Neural progenitor cell (in vitro differentiated cells): ENCODE results near the gene CCDC158. TPM values are rescaled to one million over a fixed set of nuclear protein-coding genes. Genes with fewer than 3 reads are reported as not detected.

Experiments
- DNase-seq: peaks from one replicate; pipeline ENCODE4 v3.0.0-alpha.2; 2016; ENCODE audit warnings: low spot score
- H2AFZ ChIP-seq: fragments of 200-600 bp; sonication (generic); replicated peaks from 2 replicates; pipeline ENCODE4 v1.6.1; 2016; ENCODE audit warnings: antibody characterized with exemption
- H3F3A ChIP-seq: fragments of 200-600 bp; sonication (generic); 2 replicates; pipeline ENCODE4 v1.6.1; 2016; ENCODE audit warnings: antibody characterized with exemption, low read depth
- H3K27ac ChIP-seq: fragments of 200-600 bp; sonication (generic); 2 replicates; pipeline ENCODE4 v1.5.1; 2016; ENCODE audit warnings: mild to moderate bottlenecking
- H3K27me3 ChIP-seq: fragments of 200-600 bp; sonication (generic); 2 replicates; pipeline ENCODE4 v1.6.1; 2016; ENCODE audit warnings: mild to moderate bottlenecking, moderate library complexity
- H3K36me3 ChIP-seq: fragments of 200-600 bp; sonication (generic); 2 replicates; pipeline ENCODE4 v1.5.1; 2016
- H3K4me1 ChIP-seq: fragments of 200-600 bp; sonication (generic); 2 replicates; pipeline ENCODE4 v1.6.1; 2016; ENCODE audit warnings: mixed run types
- H3K4me2 ChIP-seq: fragments of 200-600 bp; sonication (generic); 2 replicates; pipeline ENCODE4 v1.6.1; 2016
- H3K4me3 ChIP-seq: fragments of 200-600 bp; sonication (generic); 2 replicates; pipeline ENCODE4 v1.5.1; 2016
- H3K79me2 ChIP-seq: fragments of 200-600 bp; sonication (generic); 2 replicates; pipeline ENCODE4 v1.6.1; 2016; ENCODE audit warnings: low read depth
- H3K9ac ChIP-seq: fragments of 200-600 bp; sonication (generic); 2 replicates; pipeline ENCODE4 v1.6.1; 2016
- H3K9me3 ChIP-seq: fragments of 200-600 bp; sonication (generic); 2 replicates; pipeline ENCODE4 v1.5.1; 2016; ENCODE audit warnings: low read depth
- H4K20me1 ChIP-seq: fragments of 200-600 bp; sonication (generic); 2 replicates; pipeline ENCODE4 v1.6.1; 2016; ENCODE audit warnings: low read depth
- H3K27ac Mint-ChIP-seq: 3 replicates; pipeline ENCODE4 v1.8.0; 2021; ENCODE audit warnings: mixed read lengths
- H3K27me3 Mint-ChIP-seq: 2 replicates; pipeline ENCODE4 v1.8.0; 2022; ENCODE audit warnings: low read depth, mild to moderate bottlenecking, inconsistent platforms, moderate library complexity, mixed read lengths; ENCODE audit not compliant: insufficient read depth
- H3K36me3 Mint-ChIP-seq: 3 replicates; pipeline ENCODE4 v1.8.0; 2021; ENCODE audit warnings: mixed read lengths
- H3K4me1 Mint-ChIP-seq: 3 replicates; pipeline ENCODE4 v1.8.0; 2021; ENCODE audit warnings: mixed read lengths
- H3K4me3 Mint-ChIP-seq: 3 replicates; pipeline ENCODE4 v1.8.0; 2021; ENCODE audit warnings: mild to moderate bottlenecking, moderate library complexity, mixed read lengths
- H3K9me3 Mint-ChIP-seq: 3 replicates; pipeline ENCODE4 v1.8.0; 2020; ENCODE audit warnings: mixed read lengths
- CTCF ChIP-seq: fragments of 200-600 bp; sonication (generic); IDR thresholded peaks from 2 replicates; pipeline ENCODE4 v1.5.1; 2017; ENCODE audit warnings: antibody characterized with exemption, mild to moderate bottlenecking
- EZH2 ChIP-seq: fragments of 200-600 bp; sonication (generic); IDR thresholded peaks from 2 replicates; pipeline ENCODE4 v1.6.1; 2017; ENCODE audit warnings: antibody characterized with exemption, mild to moderate bottlenecking, moderate library complexity
- EZH2phosphoT487 ChIP-seq: fragments of 200-600 bp; sonication (generic); IDR thresholded peaks from 2 replicates; pipeline ENCODE4 v1.6.1; 2017; ENCODE audit warnings: antibody characterized with exemption
- total RNA-seq: library from RNA; depleted of rRNA; stranded (reverse); fragments of >200 nt; gene quantifications from 2 replicates; pipeline ENCODE4 v1.2.3, GENCODE V29; 2015; ENCODE audit warnings: low replicate concordance

Gene CCDC158
- total RNA-seq, 1 donor from 2014 or later = not detected

GRCh38 chr4:76385974-76386373 is 35.0 kb downstream of the CCDC158 start:
- Histone ChIP-seq H3K27ac (no peak overlapping the region), H3K27me3 (no peaks in the 10 kb centered on the region), H3K9me3 (no peaks in the 10 kb centered on the region), H3K79me2 (no peaks in the 10 kb centered on the region), H4K20me1 (no peaks in the 10 kb centered on the region), H2AFZ (no peak overlapping the region), H3F3A (no peaks in the 10 kb centered on the region), H3K9ac (no peak overlapping the region), H3K4me2 (no peak overlapping the region), H3K36me3 (no peaks in the 10 kb centered on the region), H3K4me3 (no peak overlapping the region), H3K4me1 (no peaks in the 10 kb centered on the region)
- TF ChIP-seq EZH2 (no peak), CTCF (no peak), EZH2phosphoT487 (no peak)
- H3K27me3 Mint-ChIP-seq = no peaks in the 10 kb centered on the region
- no peak overlapping the region for H3K4me3 Mint-ChIP-seq
- H3K36me3 Mint-ChIP-seq = no peaks in the 10 kb centered on the region
- peaks cover 16% of the 10 kb centered on the region for H3K9me3 Mint-ChIP-seq
- no peak overlapping the region for H3K27ac Mint-ChIP-seq
- no peaks in the 10 kb centered on the region for H3K4me1 Mint-ChIP-seq
- DNase-seq = no peak

- no peaks in the 10 kb centered on the region for H3K27me3 Mint-ChIP-seq
- TF ChIP-seq EZH2 (no peak), EZH2phosphoT487 (no peak), CTCF (no peak)
- H3K9ac ChIP-seq = no peak overlapping the region
- no peaks in the 10 kb centered on the region for H4K20me1 ChIP-seq
- no peaks in the 10 kb centered on the region for H3K9me3 ChIP-seq
- no peak overlapping the region for H3K27ac ChIP-seq
- H3K79me2 ChIP-seq = no peaks in the 10 kb centered on the region
- H3K9me3 Mint-ChIP-seq = peaks cover 22% of the 10 kb centered on the region
- DNase-seq = no peak
- H3K4me1 ChIP-seq = no peaks in the 10 kb centered on the region
- H3K4me3 Mint-ChIP-seq = no peak overlapping the region
- no peaks in the 10 kb centered on the region for H3K36me3 Mint-ChIP-seq
- no peak overlapping the region for H2AFZ ChIP-seq
- no peaks in the 10 kb centered on the region for H3K27me3 ChIP-seq
- no peaks in the 10 kb centered on the region for H3F3A ChIP-seq
- H3K4me2 ChIP-seq = no peak overlapping the region
- no peaks in the 10 kb centered on the region for H3K36me3 ChIP-seq
- no peaks in the 10 kb centered on the region for H3K4me1 Mint-ChIP-seq
- H3K4me3 ChIP-seq = no peak overlapping the region
- H3K27ac Mint-ChIP-seq = no peak overlapping the region
Observed at GRCh38 chr4:76384052-76384451, 36.9 kb downstream of the CCDC158 start.

- H3K27ac ChIP-seq = no peak overlapping the region
- Mint-ChIP-seq H3K27ac (no peak overlapping the region), H3K4me1 (peaks cover 5% of the 10 kb centered on the region), H3K27me3 (no peaks in the 10 kb centered on the region), H3K9me3 (peaks cover 19% of the 10 kb centered on the region), H3K4me3 (no peak overlapping the region), H3K36me3 (no peaks in the 10 kb centered on the region)
- H3K36me3 ChIP-seq = no peaks in the 10 kb centered on the region
- no peaks in the 10 kb centered on the region for H3K9me3 ChIP-seq
- H3K4me2 ChIP-seq = no peak overlapping the region
- no peak overlapping the region for H3K4me3 ChIP-seq
- no peaks in the 10 kb centered on the region for H3F3A ChIP-seq
- no peak for TF ChIP-seq EZH2phosphoT487
- no peak for TF ChIP-seq CTCF
- TF ChIP-seq EZH2 = no peak
- H3K27me3 ChIP-seq = no peaks in the 10 kb centered on the region
- H4K20me1 ChIP-seq = no peaks in the 10 kb centered on the region
- H3K79me2 ChIP-seq = no peaks in the 10 kb centered on the region
- H3K4me1 ChIP-seq = no peaks in the 10 kb centered on the region
- no peak for DNase-seq
- peak overlapping the region; percentile 4 for H2AFZ ChIP-seq
- H3K9ac ChIP-seq = no peak overlapping the region
Observed at GRCh38 chr4:76383001-76383400, 37.9 kb downstream of the CCDC158 start.
